HEK293 (cell line): Measurements from ENCODE around the gene PLEKHB1.

Experiments used
- CTCF ChIP-seq: fragments of 450-650 bp; formaldehyde crosslinking; IDR thresholded peaks from 2 replicates; pipeline ENCODE4 v1.5.1; 2016; ENCODE audit warnings: missing biosample characterization, missing genetic modification characterization
- MYNN ChIP-seq: fragments of 450-650 bp; formaldehyde crosslinking; IDR thresholded peaks from 2 replicates; pipeline ENCODE4 v1.5.1; 2016; ENCODE audit warnings: missing biosample characterization, missing genetic modification characterization, borderline replicate concordance
- REST ChIP-seq: fragments of 450-650 bp; formaldehyde crosslinking; IDR thresholded peaks from 2 replicates; pipeline ENCODE4 v1.5.1; 2016; ENCODE audit warnings: missing biosample characterization, missing genetic modification characterization
- YY1 ChIP-seq: fragments of 450-650 bp; formaldehyde crosslinking; IDR thresholded peaks from 2 replicates; pipeline ENCODE4 v1.5.1; 2018; ENCODE audit warnings: missing biosample characterization, missing genetic modification characterization
- ZNF114 ChIP-seq: fragments of 450-650 bp; formaldehyde crosslinking; IDR thresholded peaks from 2 replicates; pipeline ENCODE4 v1.5.0; 2017; ENCODE audit warnings: missing biosample characterization, missing genetic modification characterization
- ZNF274 ChIP-seq, 2 experiments: fragments of 200-500 bp in 1 of 2; fragments of 450-650 bp in 1 of 2; sonication (Bioruptor generic) in 1 of 2; formaldehyde crosslinking in 1 of 2; IDR thresholded peaks; 2 replicates each; pipeline versions ENCODE4 v1.5.1 to v1.6.1; 2014 to 2016; ENCODE audit warnings: borderline replicate concordance in 1 of 2, inconsistent platforms in 1 of 2, low read length in 1 of 2, missing biosample characterization in 1 of 2, missing genetic modification characterization in 1 of 2
- ZNF280D ChIP-seq: fragments of 450-650 bp; formaldehyde crosslinking; IDR thresholded peaks from 2 replicates; pipeline ENCODE4 v1.5.1; 2016; ENCODE audit warnings: missing biosample characterization, missing genetic modification characterization
- ZNF354C ChIP-seq: fragments of 450-650 bp; formaldehyde crosslinking; IDR thresholded peaks from 2 replicates; pipeline ENCODE4 v1.5.1; 2016; ENCODE audit warnings: missing biosample characterization, missing genetic modification characterization, low read depth, borderline replicate concordance
- ZNF513 ChIP-seq: fragments of 450-650 bp; IDR thresholded peaks from 2 replicates; pipeline ENCODE4 v1.5.1; 2018; ENCODE audit warnings: missing biosample characterization, missing genetic modification characterization
- ZSCAN18 ChIP-seq: fragments of 450-650 bp; formaldehyde crosslinking; IDR thresholded peaks from 2 replicates; pipeline ENCODE4 v1.5.1; 2016; ENCODE audit warnings: missing biosample characterization, missing genetic modification characterization
- TF ChIP-seq, protein P1 (sequence below): fragments of 450-650 bp; formaldehyde crosslinking; IDR thresholded peaks from 2 replicates; pipeline ENCODE4 v1.5.1; 2016; ENCODE audit warnings: missing biosample characterization, missing genetic modification characterization, low read depth
- TF ChIP-seq, protein P2 (sequence below): fragments of 450-650 bp; formaldehyde crosslinking; conservative IDR thresholded peaks from 2 replicates; pipeline ENCODE4 v1.5.1; 2016; ENCODE audit warnings: low read depth, missing biosample characterization, missing genetic modification characterization
- TF ChIP-seq, protein P3 (sequence below): fragments of 450-650 bp; formaldehyde crosslinking; IDR thresholded peaks from 2 replicates; pipeline ENCODE4 v1.5.1; 2016; ENCODE audit warnings: missing biosample characterization, missing genetic modification characterization, borderline replicate concordance

- TF ChIP-seq ZSCAN18 (tag by site-specific recombination) (no peak), CTCF (tag by site-specific recombination) (no peak), ZNF513 (tag by site-specific recombination) (no peak), ZNF354C (tag by site-specific recombination) (no peak), ZNF280D (tag by site-specific recombination) (no peak), ZNF114 (tag by site-specific recombination) (no peak), ZNF274 (IDR thresholded peaks at IDR 0.05; ENCODE audit: low read length) (no peak), ZNF274 (tag by site-specific recombination; IDR thresholded peaks at IDR 0.05; ENCODE audit: borderline replicate concordance) (no peak), MYNN (tag by site-specific recombination) (no peak), YY1 (no peak), REST (no peak)
- TF ChIP-seq, protein P1, sequence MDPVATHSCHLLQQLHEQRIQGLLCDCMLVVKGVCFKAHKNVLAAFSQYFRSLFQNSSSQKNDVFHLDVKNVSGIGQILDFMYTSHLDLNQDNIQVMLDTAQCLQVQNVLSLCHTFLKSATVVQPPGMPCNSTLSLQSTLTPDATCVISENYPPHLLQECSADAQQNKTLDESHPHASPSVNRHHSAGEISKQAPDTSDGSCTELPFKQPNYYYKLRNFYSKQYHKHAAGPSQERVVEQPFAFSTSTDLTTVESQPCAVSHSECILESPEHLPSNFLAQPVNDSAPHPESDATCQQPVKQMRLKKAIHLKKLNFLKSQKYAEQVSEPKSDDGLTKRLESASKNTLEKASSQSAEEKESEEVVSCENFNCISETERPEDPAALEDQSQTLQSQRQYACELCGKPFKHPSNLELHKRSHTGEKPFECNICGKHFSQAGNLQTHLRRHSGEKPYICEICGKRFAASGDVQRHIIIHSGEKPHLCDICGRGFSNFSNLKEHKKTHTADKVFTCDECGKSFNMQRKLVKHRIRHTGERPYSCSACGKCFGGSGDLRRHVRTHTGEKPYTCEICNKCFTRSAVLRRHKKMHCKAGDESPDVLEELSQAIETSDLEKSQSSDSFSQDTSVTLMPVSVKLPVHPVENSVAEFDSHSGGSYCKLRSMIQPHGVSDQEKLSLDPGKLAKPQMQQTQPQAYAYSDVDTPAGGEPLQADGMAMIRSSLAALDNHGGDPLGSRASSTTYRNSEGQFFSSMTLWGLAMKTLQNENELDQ (tag by site-specific recombination): no peak
- TF ChIP-seq, protein P2, sequence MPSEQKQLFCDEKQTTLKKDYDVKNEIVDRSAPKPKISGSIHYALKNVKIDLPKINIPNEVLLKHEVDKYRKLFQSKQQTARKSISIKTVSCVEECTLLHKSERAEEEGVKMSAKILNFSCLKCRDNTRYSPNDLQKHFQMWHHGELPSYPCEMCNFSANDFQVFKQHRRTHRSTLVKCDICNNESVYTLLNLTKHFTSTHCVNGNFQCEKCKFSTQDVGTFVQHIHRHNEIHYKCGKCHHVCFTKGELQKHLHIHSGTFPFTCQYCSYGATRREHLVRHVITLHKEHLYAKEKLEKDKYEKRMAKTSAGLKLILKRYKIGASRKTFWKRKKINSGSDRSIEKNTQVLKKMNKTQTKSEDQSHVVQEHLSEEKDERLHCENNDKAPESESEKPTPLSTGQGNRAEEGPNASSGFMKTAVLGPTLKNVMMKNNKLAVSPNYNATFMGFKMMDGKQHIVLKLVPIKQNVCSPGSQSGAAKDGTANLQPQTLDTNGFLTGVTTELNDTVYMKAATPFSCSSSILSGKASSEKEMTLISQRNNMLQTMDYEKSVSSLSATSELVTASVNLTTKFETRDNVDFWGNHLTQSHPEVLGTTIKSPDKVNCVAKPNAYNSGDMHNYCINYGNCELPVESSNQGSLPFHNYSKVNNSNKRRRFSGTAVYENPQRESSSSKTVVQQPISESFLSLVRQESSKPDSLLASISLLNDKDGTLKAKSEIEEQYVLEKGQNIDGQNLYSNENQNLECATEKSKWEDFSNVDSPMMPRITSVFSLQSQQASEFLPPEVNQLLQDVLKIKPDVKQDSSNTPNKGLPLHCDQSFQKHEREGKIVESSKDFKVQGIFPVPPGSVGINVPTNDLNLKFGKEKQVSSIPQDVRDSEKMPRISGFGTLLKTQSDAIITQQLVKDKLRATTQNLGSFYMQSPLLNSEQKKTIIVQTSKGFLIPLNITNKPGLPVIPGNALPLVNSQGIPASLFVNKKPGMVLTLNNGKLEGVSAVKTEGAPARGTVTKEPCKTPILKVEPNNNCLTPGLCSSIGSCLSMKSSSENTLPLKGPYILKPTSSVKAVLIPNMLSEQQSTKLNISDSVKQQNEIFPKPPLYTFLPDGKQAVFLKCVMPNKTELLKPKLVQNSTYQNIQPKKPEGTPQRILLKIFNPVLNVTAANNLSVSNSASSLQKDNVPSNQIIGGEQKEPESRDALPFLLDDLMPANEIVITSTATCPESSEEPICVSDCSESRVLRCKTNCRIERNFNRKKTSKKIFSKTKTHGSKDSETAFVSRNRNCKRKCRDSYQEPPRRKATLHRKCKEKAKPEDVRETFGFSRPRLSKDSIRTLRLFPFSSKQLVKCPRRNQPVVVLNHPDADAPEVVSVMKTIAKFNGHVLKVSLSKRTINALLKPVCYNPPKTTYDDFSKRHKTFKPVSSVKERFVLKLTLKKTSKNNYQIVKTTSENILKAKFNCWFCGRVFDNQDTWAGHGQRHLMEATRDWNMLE (tag by site-specific recombination): no peak
- TF ChIP-seq, protein P3, sequence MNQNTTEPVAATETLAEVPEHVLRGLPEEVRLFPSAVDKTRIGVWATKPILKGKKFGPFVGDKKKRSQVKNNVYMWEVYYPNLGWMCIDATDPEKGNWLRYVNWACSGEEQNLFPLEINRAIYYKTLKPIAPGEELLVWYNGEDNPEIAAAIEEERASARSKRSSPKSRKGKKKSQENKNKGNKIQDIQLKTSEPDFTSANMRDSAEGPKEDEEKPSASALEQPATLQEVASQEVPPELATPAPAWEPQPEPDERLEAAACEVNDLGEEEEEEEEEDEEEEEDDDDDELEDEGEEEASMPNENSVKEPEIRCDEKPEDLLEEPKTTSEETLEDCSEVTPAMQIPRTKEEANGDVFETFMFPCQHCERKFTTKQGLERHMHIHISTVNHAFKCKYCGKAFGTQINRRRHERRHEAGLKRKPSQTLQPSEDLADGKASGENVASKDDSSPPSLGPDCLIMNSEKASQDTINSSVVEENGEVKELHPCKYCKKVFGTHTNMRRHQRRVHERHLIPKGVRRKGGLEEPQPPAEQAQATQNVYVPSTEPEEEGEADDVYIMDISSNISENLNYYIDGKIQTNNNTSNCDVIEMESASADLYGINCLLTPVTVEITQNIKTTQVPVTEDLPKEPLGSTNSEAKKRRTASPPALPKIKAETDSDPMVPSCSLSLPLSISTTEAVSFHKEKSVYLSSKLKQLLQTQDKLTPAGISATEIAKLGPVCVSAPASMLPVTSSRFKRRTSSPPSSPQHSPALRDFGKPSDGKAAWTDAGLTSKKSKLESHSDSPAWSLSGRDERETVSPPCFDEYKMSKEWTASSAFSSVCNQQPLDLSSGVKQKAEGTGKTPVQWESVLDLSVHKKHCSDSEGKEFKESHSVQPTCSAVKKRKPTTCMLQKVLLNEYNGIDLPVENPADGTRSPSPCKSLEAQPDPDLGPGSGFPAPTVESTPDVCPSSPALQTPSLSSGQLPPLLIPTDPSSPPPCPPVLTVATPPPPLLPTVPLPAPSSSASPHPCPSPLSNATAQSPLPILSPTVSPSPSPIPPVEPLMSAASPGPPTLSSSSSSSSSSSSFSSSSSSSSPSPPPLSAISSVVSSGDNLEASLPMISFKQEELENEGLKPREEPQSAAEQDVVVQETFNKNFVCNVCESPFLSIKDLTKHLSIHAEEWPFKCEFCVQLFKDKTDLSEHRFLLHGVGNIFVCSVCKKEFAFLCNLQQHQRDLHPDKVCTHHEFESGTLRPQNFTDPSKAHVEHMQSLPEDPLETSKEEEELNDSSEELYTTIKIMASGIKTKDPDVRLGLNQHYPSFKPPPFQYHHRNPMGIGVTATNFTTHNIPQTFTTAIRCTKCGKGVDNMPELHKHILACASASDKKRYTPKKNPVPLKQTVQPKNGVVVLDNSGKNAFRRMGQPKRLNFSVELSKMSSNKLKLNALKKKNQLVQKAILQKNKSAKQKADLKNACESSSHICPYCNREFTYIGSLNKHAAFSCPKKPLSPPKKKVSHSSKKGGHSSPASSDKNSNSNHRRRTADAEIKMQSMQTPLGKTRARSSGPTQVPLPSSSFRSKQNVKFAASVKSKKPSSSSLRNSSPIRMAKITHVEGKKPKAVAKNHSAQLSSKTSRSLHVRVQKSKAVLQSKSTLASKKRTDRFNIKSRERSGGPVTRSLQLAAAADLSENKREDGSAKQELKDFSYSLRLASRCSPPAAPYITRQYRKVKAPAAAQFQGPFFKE (tag by site-specific recombination): no peak
Observed at GRCh38 chr11:73705053-73705452, 58.7 kb downstream of the PLEKHB1 start.
